CD14-positive monocyte (primary cell): ENCODE results near the gene MEGF9. TPM values are rescaled to one million over a fixed set of nuclear protein-coding genes. Genes with fewer than 3 reads are reported as not detected.

Experiments
- DNase-seq, 3 donors: peaks; one replicate each; pipeline ENCODE4 v3.0.0-alpha.2; 2011 to 2022
- H2AFZ ChIP-seq: 2 replicates; pipeline ENCODE4 v1.6.0; 2012; ENCODE audit warnings: mild to moderate bottlenecking, low read depth, low read length, inconsistent platforms; ENCODE audit not compliant: insufficient read depth, poor library complexity, severe bottlenecking
- H3K27ac ChIP-seq, 2 donors: 1 replicate in 1 of 2; 2 replicates in 1 of 2; pipeline ENCODE4 v1.5.1; 2012 to 2013; ENCODE audit warnings: low read length in 2 of 2, control low read depth in 1 of 2, inconsistent platforms in 1 of 2, low read depth in 1 of 2, mild to moderate bottlenecking in 1 of 2
- H3K27me3 ChIP-seq, 2 donors: one replicate each; pipeline versions ENCODE4 v1.6.0 to v1.6.1; 2011 to 2013; ENCODE audit warnings: low read length in 2 of 2; ENCODE audit not compliant: control insufficient read depth in 2 of 2, insufficient read depth in 2 of 2
- H3K36me3 ChIP-seq, 2 donors: replicated peaks in 1 of 2; 1 replicate in 1 of 2; 2 replicates in 1 of 2; pipeline versions ENCODE4 v1.5.1 to v1.6.1; 2012 to 2013; ENCODE audit warnings: low read length in 2 of 2, control low read depth in 1 of 2, inconsistent platforms in 1 of 2, mild to moderate bottlenecking in 1 of 2; ENCODE audit not compliant: insufficient read depth in 2 of 2, control insufficient read depth in 1 of 2
- H3K4me1 ChIP-seq, 2 donors: 1 replicate in 1 of 2; 2 replicates in 1 of 2; pipeline versions ENCODE4 v1.5.1 to v1.6.1; 2012 to 2013; ENCODE audit warnings: low read length in 2 of 2, control low read depth in 1 of 2, inconsistent platforms in 1 of 2, mild to moderate bottlenecking in 1 of 2, moderate library complexity in 1 of 2; ENCODE audit not compliant: insufficient read depth in 2 of 2, control insufficient read depth in 1 of 2
- H3K4me2 ChIP-seq: replicated peaks from 2 replicates; pipeline ENCODE3; 2012; ENCODE audit warnings: low read length, moderate library complexity, mild to moderate bottlenecking; ENCODE audit not compliant: poor library complexity, severe bottlenecking; ENCODE audit errors: extremely low read depth
- H3K4me3 ChIP-seq, 3 experiments: fragments of 200-600 bp in 1 of 3; sonication (generic) in 1 of 3; replicated peaks in 1 of 3; 1 replicate in 2 of 3; 2 replicates in 1 of 3; pipeline ENCODE4 v1.5.1; 2011 to 2013; ENCODE audit warnings: low read length in 3 of 3, mild to moderate bottlenecking in 3 of 3, control low read depth in 2 of 3, low read depth in 2 of 3, inconsistent platforms in 1 of 3, moderate library complexity in 1 of 3
- H3K79me2 ChIP-seq: 2 replicates; pipeline ENCODE4 v1.6.0; 2012; ENCODE audit warnings: mild to moderate bottlenecking, control low read depth, inconsistent platforms, low read length, moderate library complexity; ENCODE audit not compliant: insufficient read depth
- H3K9ac ChIP-seq: 2 replicates; pipeline ENCODE4 v1.6.0; 2017; ENCODE audit warnings: low read length, mild to moderate bottlenecking; ENCODE audit not compliant: insufficient read depth, poor library complexity, severe bottlenecking
- H3K9me3 ChIP-seq, 2 donors: replicated peaks in 1 of 2; 1 replicate in 1 of 2; 2 replicates in 1 of 2; pipeline versions ENCODE4 v1.5.1 to v1.6.1; 2012 to 2013; ENCODE audit warnings: low read length in 2 of 2, control low read depth in 1 of 2; ENCODE audit not compliant: control insufficient read depth in 1 of 2, insufficient read depth in 1 of 2
- H4K20me1 ChIP-seq: 2 replicates; pipeline ENCODE4 v1.6.0; 2012; ENCODE audit warnings: mild to moderate bottlenecking, low read length, control low read depth, moderate library complexity; ENCODE audit not compliant: insufficient read depth
- H3K27ac Mint-ChIP-seq, 7 donors: one replicate each; pipeline ENCODE4 v1.8.0; 2020; ENCODE audit warnings: mild to moderate bottlenecking in 7 of 7, mixed read lengths in 7 of 7, moderate library complexity in 6 of 7, inconsistent platforms in 2 of 7
- H3K27me3 Mint-ChIP-seq, 3 donors: one replicate each; pipeline ENCODE4 v1.8.0; 2021 to 2022; ENCODE audit warnings: low read depth in 3 of 3, mild to moderate bottlenecking in 3 of 3, mixed read lengths in 3 of 3, moderate library complexity in 3 of 3, inconsistent platforms in 1 of 3
- H3K36me3 Mint-ChIP-seq, 2 donors: one replicate each; pipeline ENCODE4 v1.8.0; 2020; ENCODE audit warnings: mixed read lengths in 2 of 2, inconsistent platforms in 1 of 2, mild to moderate bottlenecking in 1 of 2
- H3K4me1 Mint-ChIP-seq: one replicate; pipeline ENCODE4 v1.8.0; 2020; ENCODE audit warnings: mild to moderate bottlenecking, mixed read lengths
- H3K4me3 Mint-ChIP-seq, 2 donors: one replicate each; pipeline ENCODE4 v1.8.0; 2020; ENCODE audit warnings: mild to moderate bottlenecking in 2 of 2, mixed read lengths in 2 of 2, moderate library complexity in 1 of 2
- H3K9me3 Mint-ChIP-seq, 7 donors: one replicate each; pipeline ENCODE4 v1.8.0; 2020 to 2022; ENCODE audit warnings: mixed read lengths in 7 of 7, mild to moderate bottlenecking in 6 of 7, moderate library complexity in 6 of 7, inconsistent platforms in 2 of 7
- WGBS: methylation state at CpG from one replicate; pipeline ENCODE4 v1.1.5; 2013; ENCODE audit warnings: missing lambda C conversion rate; ENCODE audit not compliant: insufficient coverage; 5-methylcytosine and 5-hydroxymethylcytosine counted together
- intact Hi-C, 2 donors: fragments of 100-400 bp; cut with micrococcal nuclease; formaldehyde crosslinking; loops; one replicate each; pipeline versions ENCODE4 v1.15.0 to v1.15.1; 2023
- polyA plus RNA-seq, 3 donors: library from polyadenylated mRNA; depleted of rRNA in 1 of 3; unstranded in 2 of 3; stranded (reverse) in 1 of 3; fragments of 300-500 nt in 2 of 3; fragments of >200 nt in 1 of 3; fragmentation: Illumina TruSeq in 2 of 3; gene quantifications; 1 replicate in 2 of 3; 2 replicates in 1 of 3; pipeline ENCODE4 v1.2.3, GENCODE V29; 2012 to 2021
- TF ChIP-seq, protein P1 (sequence below): fragments of 200-600 bp; IDR thresholded peaks from one replicate; pipeline ENCODE4 v1.8.0; 2022; ENCODE audit warnings: antibody characterized with exemption, mild to moderate bottlenecking

Gene MEGF9
- polyA plus RNA-seq, 3 donors: 45.0 to 92.8 (median 89.7) TPM

DNA sequence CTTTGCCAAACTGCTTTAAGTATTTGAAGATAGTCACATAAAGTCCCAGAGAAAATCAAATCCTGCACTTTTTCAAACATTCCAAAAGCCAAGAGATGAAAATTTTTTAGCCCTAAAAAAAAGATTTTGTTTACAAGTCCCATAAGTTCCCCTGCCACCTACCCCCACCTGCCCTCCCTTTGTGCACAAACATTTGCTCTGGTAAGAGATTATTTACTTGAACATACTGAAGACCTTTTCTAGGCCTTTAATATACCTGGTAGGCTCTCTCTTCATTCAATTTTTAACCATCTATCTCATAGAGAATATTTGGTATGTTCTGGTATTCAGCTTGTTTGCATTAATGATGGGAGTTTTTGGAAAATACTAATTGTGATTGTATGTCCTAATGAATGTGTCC lies 50.3 kb downstream of the MEGF9 start:
- intact Hi-C loops: loop anchor here in 1 of 2 donors (10.0 kb wide), 1 partner anchor 51 kb away; the partner anchor contains the start of gene MEGF9
- no peak overlapping the region for H3K4me3 Mint-ChIP-seq
- Histone ChIP-seq H4K20me1 (peaks cover 100% of the 10 kb centered on the region), H3K4me1 (peaks cover 39 to 74% of the 10 kb centered on the region in 2 donors), H3K9me3 (no peaks in the 10 kb centered on the region), H3K27me3 (no peaks in the 10 kb centered on the region), H3K9ac (no peak overlapping the region), H2AFZ (no peak overlapping the region), H3K36me3 (peaks cover 1 to 4% of the 10 kb centered on the region in 2 donors), H3K27ac (peak overlapping the region in 1 of 2 donors; percentile 58), H3K4me3 (no peak overlapping the region), H3K4me2 (peak overlapping the region; percentile 26), H3K79me2 (peaks cover 100% of the 10 kb centered on the region)
- TF ChIP-seq, protein P1, sequence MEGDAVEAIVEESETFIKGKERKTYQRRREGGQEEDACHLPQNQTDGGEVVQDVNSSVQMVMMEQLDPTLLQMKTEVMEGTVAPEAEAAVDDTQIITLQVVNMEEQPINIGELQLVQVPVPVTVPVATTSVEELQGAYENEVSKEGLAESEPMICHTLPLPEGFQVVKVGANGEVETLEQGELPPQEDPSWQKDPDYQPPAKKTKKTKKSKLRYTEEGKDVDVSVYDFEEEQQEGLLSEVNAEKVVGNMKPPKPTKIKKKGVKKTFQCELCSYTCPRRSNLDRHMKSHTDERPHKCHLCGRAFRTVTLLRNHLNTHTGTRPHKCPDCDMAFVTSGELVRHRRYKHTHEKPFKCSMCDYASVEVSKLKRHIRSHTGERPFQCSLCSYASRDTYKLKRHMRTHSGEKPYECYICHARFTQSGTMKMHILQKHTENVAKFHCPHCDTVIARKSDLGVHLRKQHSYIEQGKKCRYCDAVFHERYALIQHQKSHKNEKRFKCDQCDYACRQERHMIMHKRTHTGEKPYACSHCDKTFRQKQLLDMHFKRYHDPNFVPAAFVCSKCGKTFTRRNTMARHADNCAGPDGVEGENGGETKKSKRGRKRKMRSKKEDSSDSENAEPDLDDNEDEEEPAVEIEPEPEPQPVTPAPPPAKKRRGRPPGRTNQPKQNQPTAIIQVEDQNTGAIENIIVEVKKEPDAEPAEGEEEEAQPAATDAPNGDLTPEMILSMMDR: no peak
- peak overlapping the region in 2 of 7 donors; percentile 28 to 65 for H3K27ac Mint-ChIP-seq
- no peak for DNase-seq
- peaks cover 18 to 31% of the 10 kb centered on the region in 2 donors for H3K36me3 Mint-ChIP-seq
- peaks cover 87% of the 10 kb centered on the region for H3K4me1 Mint-ChIP-seq
- H3K27me3 Mint-ChIP-seq: no peaks in the 10 kb centered on the region
- H3K9me3 Mint-ChIP-seq: peaks cover 0 to 2% (median 0%) of the 10 kb centered on the region in 7 donors

DNA sequence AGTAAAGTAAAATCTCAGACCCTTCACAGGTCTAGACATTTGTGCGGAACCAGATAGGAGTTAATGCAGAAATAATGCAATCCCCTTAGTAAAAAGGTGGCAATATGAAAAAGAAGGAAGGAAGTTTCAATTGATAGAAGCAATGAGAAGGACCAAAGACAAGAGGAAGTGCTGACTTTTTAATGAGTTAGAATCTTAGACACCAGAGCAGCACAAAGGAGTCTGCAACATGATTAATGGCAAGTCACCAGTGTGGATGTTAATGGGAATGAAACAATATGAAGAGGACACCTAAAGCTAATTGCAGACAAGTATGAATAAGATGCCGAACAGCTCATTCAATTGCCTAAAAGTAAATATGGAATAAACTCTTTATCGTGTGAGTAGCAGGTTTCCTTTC lies 50.9 kb downstream of the MEGF9 start:
- peak overlapping the region; percentile 26 for H3K4me2 ChIP-seq
- H3K4me3 ChIP-seq: peak overlapping the region in 1 of 3 experiments; percentile 4
- H3K27ac ChIP-seq: peak overlapping the region in 1 of 2 donors; percentile 58
- H2AFZ ChIP-seq: no peak overlapping the region
- no peaks in the 10 kb centered on the region for H3K27me3 Mint-ChIP-seq
- H3K27ac Mint-ChIP-seq: peak overlapping the region in 5 of 7 donors; percentile 0 to 70 (median 64)
- H3K4me3 Mint-ChIP-seq: no peak overlapping the region
- H3K9me3 Mint-ChIP-seq: peaks cover 0 to 2% (median 0%) of the 10 kb centered on the region in 7 donors
- peaks cover 23 to 37% of the 10 kb centered on the region in 2 donors for H3K36me3 Mint-ChIP-seq
- H3K36me3 ChIP-seq: peaks cover 7 to 9% of the 10 kb centered on the region in 2 donors
- TF ChIP-seq, protein P1: no peak
- intact Hi-C loops: loop anchor here in 1 of 2 donors (10.0 kb wide), 1 partner anchor 51 kb away; the partner anchor contains the start of gene MEGF9
- peaks cover 100% of the 10 kb centered on the region for H4K20me1 ChIP-seq
- H3K27me3 ChIP-seq: no peaks in the 10 kb centered on the region
- peak; percentile 26 to 63 (median 46) for DNase-seq
- peaks cover 34 to 69% of the 10 kb centered on the region in 2 donors for H3K4me1 ChIP-seq
- no peaks in the 10 kb centered on the region for H3K9me3 ChIP-seq
- no CpG with 5 or more reads among the region's 3 CpGs for WGBS
- no peak overlapping the region for H3K9ac ChIP-seq
- H3K4me1 Mint-ChIP-seq: peaks cover 83% of the 10 kb centered on the region
- peaks cover 100% of the 10 kb centered on the region for H3K79me2 ChIP-seq
